Vagina (tissue), 2 donors: ENCODE data around the gene TTLL5.

Source experiments
- CTCF ChIP-seq, 3 experiments: fragments of 450-650 bp in 2 of 3; fragments of 200-600 bp in 1 of 3; sonication (generic) in 1 of 3; IDR thresholded peaks; one replicate each; pipeline ENCODE4 v1.5.1; 2017 to 2019; ENCODE audit warnings: antibody characterized with exemption in 3 of 3, mild to moderate bottlenecking in 2 of 3, moderate library complexity in 2 of 3
- POLR2A ChIP-seq, 2 donors: fragments of 450-650 bp; IDR thresholded peaks; one replicate each; pipeline ENCODE4 v1.6.1; 2017; ENCODE audit warnings: antibody characterized with exemption in 2 of 2, mild to moderate bottlenecking in 2 of 2, moderate library complexity in 2 of 2
- POLR2AphosphoS5 ChIP-seq, 2 donors: sonication (generic); formaldehyde crosslinking; IDR thresholded peaks; one replicate each; pipeline ENCODE4 v1.9.0; 2017; ENCODE audit warnings: antibody characterized with exemption in 2 of 2, mild to moderate bottlenecking in 2 of 2, low read depth in 1 of 2; ENCODE audit not compliant: insufficient read depth in 1 of 2

- TF ChIP-seq POLR2A (IDR thresholded peaks at IDR 0.05) (no peak), CTCF (IDR thresholded peaks at IDR 0.05) (no peak), POLR2AphosphoS5 (IDR thresholded peaks at IDR 0.05; ENCODE audit: insufficient read depth in 1 of 2, low read depth in 1 of 2) (no peak)
These were observed 197.3 kb downstream of the TTLL5 start for GRCh38 chr14:75858362-75858761.
